GM23338 (cell line): ENCODE measurements around the gene THSD1. TPM values are rescaled to one million over a fixed set of nuclear protein-coding genes. Genes with fewer than 3 reads are reported as not detected.

Experiments used
- ATAC-seq: fragments of 200-7000 bp; cut with Tn5 transposase; 3 replicates; pipeline ENCODE4 v1.9.1; 2020
- DNase-seq: peaks from one replicate; pipeline ENCODE4 v3.0.0-alpha.2; 2015; ENCODE audit warnings: low spot score
- H2AFZ ChIP-seq: fragments of 200-600 bp; sonication (generic); 2 replicates; pipeline ENCODE4 v1.8.0; 2016; ENCODE audit warnings: antibody characterized with exemption, mild to moderate bottlenecking, moderate library complexity
- H3F3A ChIP-seq: fragments of 200-600 bp; sonication (generic); replicated peaks from 2 replicates; pipeline ENCODE4 v1.8.0; 2017; ENCODE audit warnings: antibody characterized with exemption, mixed run types, low read depth
- H3K27ac ChIP-seq: fragments of 200-600 bp; sonication (generic); 2 replicates; pipeline ENCODE4 v1.6.1; 2016; ENCODE audit warnings: low read depth
- H3K27me3 ChIP-seq: fragments of 200-600 bp; sonication (generic); 2 replicates; pipeline ENCODE4 v1.8.0; 2016; ENCODE audit warnings: mild to moderate bottlenecking, mixed run types, moderate library complexity; ENCODE audit not compliant: insufficient read depth
- H3K36me3 ChIP-seq: fragments of 200-600 bp; sonication (generic); 2 replicates; pipeline ENCODE4 v1.8.0; 2016; ENCODE audit warnings: mild to moderate bottlenecking; ENCODE audit not compliant: insufficient read depth
- H3K4me1 ChIP-seq: fragments of 200-600 bp; sonication (generic); 2 replicates; pipeline ENCODE4 v1.8.0; 2016; ENCODE audit warnings: mild to moderate bottlenecking, moderate library complexity; ENCODE audit not compliant: insufficient read depth
- H3K4me2 ChIP-seq: fragments of 200-600 bp; sonication (generic); 2 replicates; pipeline ENCODE4 v1.7.1; 2017; ENCODE audit warnings: mixed run types
- H3K4me3 ChIP-seq: fragments of 200-600 bp; sonication (generic); 2 replicates; pipeline ENCODE4 v1.6.1; 2016; ENCODE audit warnings: mixed run types
- H3K79me2 ChIP-seq: fragments of 200-600 bp; sonication (generic); replicated peaks from 2 replicates; pipeline ENCODE4 v1.8.0; 2017; ENCODE audit warnings: mild to moderate bottlenecking; ENCODE audit not compliant: insufficient read depth
- H3K9me2 ChIP-seq: fragments of 200-600 bp; sonication (generic); 2 replicates; pipeline ENCODE4 v1.8.0; 2017; ENCODE audit not compliant: insufficient read depth
- H4K20me1 ChIP-seq: fragments of 200-600 bp; sonication (generic); replicated peaks from 2 replicates; pipeline ENCODE4 v1.8.0; 2017; ENCODE audit warnings: mild to moderate bottlenecking; ENCODE audit not compliant: insufficient read depth
- H3K27ac Mint-ChIP-seq: 2 replicates; pipeline ENCODE4 v1.8.0; 2020; ENCODE audit warnings: inconsistent platforms, mild to moderate bottlenecking, moderate library complexity, mixed read lengths
- H3K27me3 Mint-ChIP-seq: 3 replicates; pipeline ENCODE4 v1.8.0; 2022; ENCODE audit warnings: low read depth, mild to moderate bottlenecking, moderate library complexity, mixed read lengths, inconsistent platforms; ENCODE audit not compliant: insufficient read depth, poor library complexity
- H3K36me3 Mint-ChIP-seq: 3 replicates; pipeline ENCODE4 v1.8.0; 2021; ENCODE audit warnings: low read depth, mild to moderate bottlenecking, inconsistent platforms, moderate library complexity, mixed read lengths
- H3K4me1 Mint-ChIP-seq: 3 replicates; pipeline ENCODE4 v1.8.0; 2020; ENCODE audit warnings: mild to moderate bottlenecking, inconsistent platforms, mixed read lengths
- H3K4me3 Mint-ChIP-seq: 3 replicates; pipeline ENCODE4 v1.8.0; 2021; ENCODE audit warnings: moderate library complexity, mild to moderate bottlenecking, inconsistent platforms, mixed read lengths
- H3K9me3 Mint-ChIP-seq: 3 replicates; pipeline ENCODE4 v1.8.0; 2020; ENCODE audit warnings: moderate library complexity, mild to moderate bottlenecking, inconsistent platforms, mixed read lengths
- CREB1 ChIP-seq: fragments of 250-450 bp; sonication (Bioruptor Pico); IDR thresholded peaks from 2 replicates; pipeline ENCODE4 v1.5.0; 2020; ENCODE audit warnings: low read depth, mild to moderate bottlenecking, moderate library complexity
- JUNB ChIP-seq: IDR thresholded peaks from one replicate; pipeline ENCODE4 v1.6.1; 2016; ENCODE audit warnings: antibody characterized with exemption; ENCODE audit not compliant: unreplicated experiment
- POLR2AphosphoS5 ChIP-seq: IDR thresholded peaks from 2 replicates; pipeline ENCODE4 v1.6.1; 2016; ENCODE audit warnings: antibody characterized with exemption, low read depth
- ZNF114 ChIP-seq: fragments of 250-450 bp; sonication (Bioruptor Pico); IDR thresholded peaks from 2 replicates; pipeline ENCODE4 v1.5.0; 2020; ENCODE audit warnings: mild to moderate bottlenecking, moderate library complexity
- ZNF462 ChIP-seq: fragments of 250-450 bp; sonication (Bioruptor Pico); IDR thresholded peaks from 2 replicates; pipeline ENCODE4 v1.5.0; 2020; ENCODE audit warnings: mild to moderate bottlenecking, moderate library complexity
- polyA plus RNA-seq: library from polyadenylated mRNA; unstranded; fragments of >200 nt; fragmentation: Nextera tagmentation; extraction: Ambion mirVana; gene quantifications from 2 replicates; pipeline ENCODE4 v1.2.1, GENCODE V29; 2016
- total RNA-seq: library from RNA; depleted of rRNA; stranded (reverse); fragments of >200 nt; shearing (Covaris generic); gene quantifications from 2 replicates; pipeline ENCODE4 v1.2.3, GENCODE V29; 2014

The THSD1 gene
- total and polyA plus RNA-seq, 2 experiments from 2014 or later = 0.69 TPM; not detected in 1

GRCh38 chr13:52395704-52396103 lies 10.3 kb downstream of the THSD1 start (continued):
- TF ChIP-seq ZNF462 (CRISPR knock-in tag) (no peak), ZNF114 (CRISPR knock-in tag) (no peak), POLR2AphosphoS5 (no peak), CREB1 (no peak)

GRCh38 chr13:52394586-52394985 lies 11.4 kb downstream of the THSD1 start:
- Histone ChIP-seq H3K27ac (no peak overlapping the region), H3F3A (no peaks in the 10 kb centered on the region), H2AFZ (no peak overlapping the region), H3K27me3 (no peaks in the 10 kb centered on the region), H3K9me2 (no peaks in the 10 kb centered on the region), H3K79me2 (no peaks in the 10 kb centered on the region), H4K20me1 (no peaks in the 10 kb centered on the region), H3K4me3 (no peak overlapping the region), H3K36me3 (no peaks in the 10 kb centered on the region), H3K4me1 (no peaks in the 10 kb centered on the region), H3K4me2 (no peak overlapping the region)
- DNase-seq = no peak
- Mint-ChIP-seq H3K4me3 (no peak overlapping the region), H3K4me1 (no peaks in the 10 kb centered on the region), H3K27me3 (peaks cover 2% of the 10 kb centered on the region), H3K36me3 (no peaks in the 10 kb centered on the region), H3K9me3 (no peaks in the 10 kb centered on the region), H3K27ac (no peak overlapping the region)
- ATAC-seq = no peak
- TF ChIP-seq JUNB = no peak
